AG10803 (cell line): Measurements from ENCODE around the gene CEP126.

Experiments
- DNase-seq: peaks from one replicate; pipeline ENCODE4 v3.0.0; 2010; ENCODE audit warnings: low read depth
- H3K4me3 ChIP-seq: 2 replicates; pipeline ENCODE4 v1.5.1; 2011; ENCODE audit warnings: mild to moderate bottlenecking, low read length, control low read depth
- TF ChIP-seq, protein P1 (sequence below): conservative IDR thresholded peaks from 2 replicates; pipeline ENCODE4 v1.5.1; 2011; ENCODE audit warnings: mild to moderate bottlenecking, low read length, control low read depth, inconsistent platforms

Gene CEP126

GRCh38 chr11:101929294-101929915, 14.6 kb downstream of the CEP126 start:
- no peak overlapping the region for H3K4me3 ChIP-seq
- no peak for DNase-seq
- TF ChIP-seq, protein P1, sequence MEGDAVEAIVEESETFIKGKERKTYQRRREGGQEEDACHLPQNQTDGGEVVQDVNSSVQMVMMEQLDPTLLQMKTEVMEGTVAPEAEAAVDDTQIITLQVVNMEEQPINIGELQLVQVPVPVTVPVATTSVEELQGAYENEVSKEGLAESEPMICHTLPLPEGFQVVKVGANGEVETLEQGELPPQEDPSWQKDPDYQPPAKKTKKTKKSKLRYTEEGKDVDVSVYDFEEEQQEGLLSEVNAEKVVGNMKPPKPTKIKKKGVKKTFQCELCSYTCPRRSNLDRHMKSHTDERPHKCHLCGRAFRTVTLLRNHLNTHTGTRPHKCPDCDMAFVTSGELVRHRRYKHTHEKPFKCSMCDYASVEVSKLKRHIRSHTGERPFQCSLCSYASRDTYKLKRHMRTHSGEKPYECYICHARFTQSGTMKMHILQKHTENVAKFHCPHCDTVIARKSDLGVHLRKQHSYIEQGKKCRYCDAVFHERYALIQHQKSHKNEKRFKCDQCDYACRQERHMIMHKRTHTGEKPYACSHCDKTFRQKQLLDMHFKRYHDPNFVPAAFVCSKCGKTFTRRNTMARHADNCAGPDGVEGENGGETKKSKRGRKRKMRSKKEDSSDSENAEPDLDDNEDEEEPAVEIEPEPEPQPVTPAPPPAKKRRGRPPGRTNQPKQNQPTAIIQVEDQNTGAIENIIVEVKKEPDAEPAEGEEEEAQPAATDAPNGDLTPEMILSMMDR, result no peak

GRCh38 chr11:101931692-101932091, 16.9 kb downstream of the CEP126 start:
- H3K4me3 ChIP-seq, result no peak overlapping the region
- TF ChIP-seq, protein P1, result no peak
- DNase-seq, result no peak

DNA sequence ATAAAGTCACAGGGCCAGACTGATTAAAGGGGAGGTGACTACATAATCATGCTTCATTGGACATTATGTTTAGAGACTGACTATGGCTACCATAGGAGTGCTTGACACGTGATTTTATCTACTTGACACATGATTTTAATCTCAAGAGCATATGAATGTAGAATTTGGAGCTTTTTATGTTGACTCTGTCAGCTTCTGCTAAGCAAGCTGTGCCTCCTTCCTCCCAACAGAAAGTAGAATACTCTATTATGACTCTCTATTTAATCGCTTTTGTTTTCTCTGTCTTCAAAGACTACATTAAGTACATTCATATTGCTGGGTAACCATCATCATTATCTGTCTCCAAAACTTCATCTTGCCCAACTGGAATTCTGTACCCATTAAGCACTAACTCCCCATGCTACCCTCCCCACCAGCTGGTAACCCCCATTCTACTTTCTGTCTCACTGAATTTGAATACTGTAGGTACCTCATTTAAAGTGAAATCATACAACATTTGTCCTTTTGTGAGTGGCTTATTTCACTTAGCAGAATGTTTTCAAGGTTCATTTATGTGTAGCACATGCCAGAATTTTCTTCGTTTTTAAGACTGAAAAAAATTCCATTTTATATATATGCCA, 26.2 kb downstream of the CEP126 start:
- TF ChIP-seq, protein P1, result no peak
- no peak for DNase-seq
- no peak overlapping the region for H3K4me3 ChIP-seq

GRCh38 chr11:101944923-101945322, 30.1 kb downstream of the CEP126 start:
- H3K4me3 ChIP-seq, result no peak overlapping the region
- TF ChIP-seq, protein P1, result no peak
- DNase-seq, result no peak

DNA sequence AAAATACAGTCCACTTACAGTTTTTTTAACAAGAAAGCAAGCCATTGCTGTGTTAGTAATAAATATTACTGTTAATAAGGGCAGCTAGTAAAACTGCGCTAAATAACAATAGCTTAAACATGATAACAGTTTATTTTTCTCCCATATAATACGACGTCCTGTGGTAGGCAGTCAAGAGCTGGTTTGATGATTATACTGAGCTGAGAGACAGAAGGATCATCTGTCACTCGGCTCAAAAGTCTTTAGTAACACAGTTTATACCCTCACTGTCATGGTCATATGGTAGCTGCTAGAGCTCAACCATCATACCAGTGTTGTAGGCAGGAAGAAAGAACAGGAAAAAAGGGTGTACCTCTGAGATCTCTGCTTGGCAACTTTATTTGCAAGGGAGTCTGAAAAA, 30.6 kb downstream of the CEP126 start:
- no peak overlapping the region for H3K4me3 ChIP-seq
- TF ChIP-seq, protein P1, result no peak
- DNase-seq, result no peak

DNA sequence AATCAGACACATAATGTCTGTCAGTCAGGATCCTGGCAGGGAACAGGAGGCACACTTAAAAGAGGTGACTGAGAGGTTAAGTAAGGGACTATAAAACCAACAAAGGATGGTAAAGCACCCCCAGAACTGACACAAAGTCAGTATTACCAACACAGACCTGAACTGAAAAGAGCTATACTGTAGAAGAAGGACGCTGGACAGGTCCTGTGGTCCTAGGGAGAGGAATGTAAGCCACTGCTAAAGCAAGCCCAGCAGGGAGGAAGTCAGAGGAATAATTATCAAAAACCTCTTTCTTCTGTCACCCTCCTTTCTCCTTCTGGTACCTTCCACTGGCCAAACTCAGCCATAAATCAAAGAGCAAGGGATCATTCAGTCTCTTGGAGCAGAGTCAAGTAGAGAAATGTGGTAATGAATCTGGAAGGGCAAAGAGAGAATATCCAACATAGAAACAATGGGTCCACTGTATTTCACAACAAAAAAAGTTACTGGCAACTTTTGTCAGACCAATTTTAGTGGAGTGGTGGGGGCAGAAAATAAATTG, 34.9 kb downstream of the CEP126 start:
- no peak overlapping the region for H3K4me3 ChIP-seq
- TF ChIP-seq, protein P1, result no peak

DNA sequence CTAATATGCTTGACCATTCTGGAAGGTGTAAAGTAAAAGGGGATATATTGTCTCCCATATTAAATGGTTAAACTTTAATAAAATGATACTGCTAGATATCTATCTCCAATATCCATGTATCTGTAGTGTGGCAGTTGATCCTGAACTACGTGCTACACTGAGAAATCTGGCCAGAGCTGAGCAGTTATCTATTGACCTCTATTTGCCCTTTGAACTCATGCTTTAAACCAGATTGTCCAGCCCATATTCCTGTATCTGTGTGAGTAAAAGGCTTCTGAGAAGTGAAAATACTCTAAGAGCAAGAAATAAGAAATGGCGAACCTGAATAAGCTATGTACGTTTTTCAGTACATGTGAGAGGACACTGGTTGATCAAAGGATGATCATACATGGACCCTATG, 40.5 kb downstream of the CEP126 start:
- no peak overlapping the region for H3K4me3 ChIP-seq
- DNase-seq, result no peak
- TF ChIP-seq, protein P1, result no peak

More for the DNA sequence above, 34.9 kb downstream of the CEP126 start:
- no peak for DNase-seq
